Hair follicular keratinocyte (primary cell): ENCODE results near the gene QPCTL. TPM values are rescaled to one million over a fixed set of nuclear protein-coding genes. Genes with fewer than 3 reads are reported as not detected.

Experiments used
- total RNA-seq: library from RNA; depleted of rRNA; stranded (reverse); fragments of >200 nt; gene quantifications from 2 replicates; pipeline ENCODE4 v1.2.3, GENCODE V29; 2015

QPCTL gene
- total RNA-seq, result 30.1 and 35.1 TPM in 2 replicates

DNA sequence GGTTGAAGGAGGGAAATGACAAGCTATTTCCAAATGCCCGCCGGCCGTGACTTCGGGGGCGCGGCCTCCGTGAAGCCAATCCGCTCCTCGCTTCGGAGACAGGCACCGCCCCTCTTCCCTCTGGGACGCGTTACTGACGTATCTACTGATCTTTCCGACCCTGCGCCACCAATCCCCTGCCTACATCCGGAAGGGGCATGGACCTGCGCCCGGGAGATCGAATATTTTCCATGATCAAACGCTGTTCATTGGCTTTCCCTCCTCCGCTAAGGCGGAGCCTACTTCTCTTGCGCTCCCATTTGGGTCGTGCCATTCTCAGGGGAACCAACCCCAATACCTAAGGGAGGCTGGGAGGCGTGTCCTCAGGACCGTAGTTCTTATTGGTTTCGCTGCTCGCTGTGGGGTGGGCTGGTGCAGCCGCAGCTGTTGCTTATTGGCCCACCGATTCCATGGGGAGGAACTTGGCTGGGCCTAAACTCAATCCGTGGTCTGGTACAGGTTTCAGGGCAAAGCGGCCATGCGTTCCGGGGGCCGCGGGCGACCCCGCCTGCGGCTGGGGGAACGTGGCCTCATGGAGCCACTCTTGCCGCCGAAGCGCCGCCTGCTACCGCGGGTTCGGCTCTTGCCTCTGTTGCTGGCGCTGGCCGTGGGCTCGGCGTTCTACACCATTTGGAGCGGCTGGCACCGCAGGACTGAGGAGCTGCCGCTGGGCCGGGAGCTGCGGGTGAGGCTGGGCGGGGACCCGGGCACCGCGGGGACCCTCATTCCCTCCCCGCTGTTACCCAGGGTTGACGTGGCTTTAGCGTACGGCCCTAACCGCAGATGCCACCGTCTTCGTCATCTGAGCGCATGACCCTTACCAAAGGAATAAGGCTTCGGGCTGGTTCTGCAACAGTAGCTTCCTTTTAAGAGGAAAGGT is at the start of gene QPCTL:
QPCTL (plus strand) TSS at position 480 of the 919 bp plus-strand sequence; CDS start at position 518, 38 bp downstream.

DNA sequence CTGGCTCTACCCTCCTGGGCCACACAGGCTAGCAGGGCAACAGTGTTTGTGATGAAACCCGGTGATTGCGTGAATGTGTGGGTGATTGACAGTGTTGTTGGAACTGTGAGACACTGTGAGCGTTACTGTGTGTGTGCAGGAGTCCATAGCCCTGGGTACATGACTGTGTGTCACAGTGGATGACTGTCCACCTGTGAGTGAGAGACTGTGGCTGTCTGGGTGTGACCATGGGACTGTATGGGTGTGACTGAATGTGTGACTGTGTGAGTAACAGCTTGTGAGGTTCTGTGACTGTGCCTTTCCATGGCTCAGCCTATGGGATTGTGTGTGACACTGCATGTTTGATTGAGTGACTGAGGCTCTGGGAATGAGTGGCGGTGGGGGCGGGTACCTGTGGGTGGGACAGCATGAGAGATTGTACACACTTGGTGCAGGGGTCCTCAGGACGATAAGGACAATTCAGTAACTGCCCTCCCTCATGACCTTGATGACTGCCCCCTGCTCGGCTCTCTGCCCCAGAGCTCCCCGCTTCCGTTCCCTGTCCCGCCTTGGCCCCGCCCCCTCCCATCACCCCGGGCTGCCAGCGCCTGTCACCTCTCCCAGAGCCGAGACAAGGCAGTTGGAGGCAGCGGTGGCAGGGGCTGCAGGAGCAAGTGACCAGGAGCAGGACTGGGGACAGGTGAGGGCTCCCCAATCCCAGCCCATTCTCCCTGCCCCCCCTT is 24.7 kb upstream of the QPCTL start, which contains the start of gene GIPR:
GIPR (plus strand) TSS at position 602 of the 722 bp plus-strand sequence. CDS start 1,300 bp downstream, outside the sequence.

DNA sequence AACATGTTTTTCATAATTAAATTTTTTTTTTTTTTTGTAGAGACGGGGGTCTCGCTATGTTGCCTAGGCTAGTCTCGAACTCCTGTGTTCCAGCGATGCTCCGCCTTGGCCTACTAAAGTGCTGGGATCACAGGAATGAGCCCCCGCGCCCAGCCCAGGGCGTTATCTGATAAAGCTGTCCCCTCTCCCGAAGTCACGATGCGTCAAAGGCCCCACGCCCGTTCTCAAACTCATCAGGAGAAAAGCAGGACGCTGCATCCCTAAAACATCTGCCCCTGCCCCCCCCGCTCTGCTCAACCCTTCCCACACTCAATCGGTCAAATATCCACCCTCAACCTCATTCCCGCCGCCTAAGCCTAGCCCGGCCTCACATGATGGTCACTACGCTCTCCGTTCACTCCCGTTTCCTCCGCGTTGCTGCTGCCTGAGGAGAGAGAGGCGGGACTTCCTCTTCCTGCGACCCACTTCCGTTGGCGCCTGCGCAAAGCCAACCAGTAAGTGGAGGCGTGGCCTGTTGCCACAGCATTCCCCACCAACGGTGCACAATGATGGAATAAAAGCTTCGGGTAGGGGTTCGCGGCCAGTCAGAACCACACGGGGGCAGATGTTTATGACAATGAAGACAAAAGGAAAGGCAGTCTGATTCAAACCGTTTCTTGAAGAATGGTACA is 815 bp upstream of the QPCTL start, which contains the start of gene SNRPD2:
SNRPD2 (minus strand) TSS at position 438 of the 671 bp plus-strand sequence; CDS start at position 373, 65 bp downstream.

DNA sequence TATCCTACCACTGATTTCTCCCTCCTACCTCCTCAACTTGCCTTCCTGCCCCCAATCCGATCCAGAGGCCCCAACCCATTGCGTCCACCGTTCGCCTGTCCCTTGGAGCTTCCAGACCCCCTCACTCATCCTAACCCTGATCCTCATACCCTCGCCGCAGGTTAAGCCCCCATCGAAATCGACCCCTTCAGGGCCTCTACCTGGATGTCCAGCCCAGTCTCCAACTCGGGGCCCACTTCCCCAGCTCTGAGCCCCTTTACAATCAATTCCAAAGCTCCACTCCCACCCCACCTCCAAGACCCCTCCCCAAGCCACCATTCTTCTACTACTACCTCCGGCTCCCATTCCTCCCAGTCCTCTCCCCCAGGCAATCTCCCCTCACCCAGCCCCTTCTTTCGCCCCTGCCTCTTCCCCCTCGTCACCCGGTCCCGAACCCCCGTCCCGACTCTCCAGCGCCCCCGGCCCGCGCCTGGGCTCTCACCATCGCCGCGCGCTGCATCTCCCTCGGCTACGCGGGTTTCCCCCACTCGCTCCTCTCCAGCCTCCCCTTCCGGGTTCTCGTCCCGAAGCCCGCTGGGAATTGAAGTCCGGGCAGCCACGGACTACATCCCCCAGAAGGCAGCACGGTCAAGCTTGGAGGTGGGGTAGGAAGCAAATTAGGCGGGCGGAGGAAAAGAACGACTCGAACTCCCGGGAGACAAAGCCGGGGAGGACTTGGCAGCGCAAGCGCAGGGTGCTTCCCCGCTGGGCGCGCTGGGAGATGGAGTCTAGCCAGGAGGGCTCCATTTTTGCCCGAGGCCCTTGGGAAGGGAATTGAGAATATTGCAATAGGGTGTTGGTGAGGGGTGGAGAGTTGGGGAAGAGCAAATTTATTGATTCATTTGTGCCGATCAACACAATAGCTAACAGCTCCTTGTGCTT is 38.2 kb downstream of the QPCTL start, which contains the start of gene FBXO46:
FBXO46 (minus strand) TSS at position 529 of the 921 bp plus-strand sequence. CDS start 17,401 bp downstream, outside the sequence.

DNA sequence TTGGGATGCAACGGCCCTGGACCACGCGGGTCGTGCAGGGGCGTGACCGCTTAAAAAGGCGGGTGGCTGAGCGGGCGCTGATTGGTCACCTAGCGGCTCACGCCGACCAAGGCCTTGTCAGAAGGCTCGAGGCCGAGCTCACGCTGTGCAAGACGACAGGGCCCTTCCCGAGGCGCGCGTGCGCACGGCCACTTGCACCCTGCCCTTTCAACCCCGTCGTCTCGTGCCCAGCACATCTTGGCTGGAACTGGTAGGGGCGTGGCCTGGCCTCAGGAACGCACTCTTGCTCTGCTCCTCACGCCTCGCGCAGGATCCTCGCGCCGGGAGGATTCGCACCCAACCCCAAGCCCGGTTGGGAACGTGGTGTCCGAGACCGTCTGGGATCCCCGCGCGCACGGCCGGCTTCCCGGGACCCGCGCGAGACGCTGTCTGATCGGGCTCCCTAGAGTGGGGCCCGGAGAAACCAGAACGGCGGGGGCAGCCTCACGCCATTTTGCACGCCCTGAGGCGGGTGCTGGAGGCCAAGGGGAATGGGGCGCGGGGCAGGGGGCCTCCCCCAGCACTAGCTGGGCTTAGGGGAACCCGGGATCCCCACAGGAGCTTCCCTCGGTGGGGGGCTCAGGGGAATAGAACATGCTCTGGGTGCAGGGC is 40.8 kb downstream of the QPCTL start, which contains the start of gene MEIOSIN:
MEIOSIN (plus strand) TSS at position 280 of the 651 bp plus-strand sequence. CDS start 1,938 bp downstream, outside the sequence.

Other genes with a start within 250 kb of the QPCTL start
- 6.6 and 7.5 TPM in 2 replicates for gene FOSB, start 224.7 kb upstream of the QPCTL start, total RNA-seq
- gene RTN2, start 195.6 kb upstream of the QPCTL start, total RNA-seq, result 6.7 and 16.6 TPM in 2 replicates
- gene PPM1N, start 194.2 kb upstream of the QPCTL start, total RNA-seq, result 1.9 and 4.1 TPM in 2 replicates
- 153 and 157 TPM in 2 replicates for gene VASP, start 185.2 kb upstream of the QPCTL start, total RNA-seq
- gene OPA3, start 107.9 kb upstream of the QPCTL start, total RNA-seq, result 9.7 and 13.0 TPM in 2 replicates
- gene GPR4, start 90.5 kb upstream of the QPCTL start, total RNA-seq, result not detected in 2 replicates
- 74.6 and 132 TPM in 2 replicates for gene EML2, start 53.3 kb upstream of the QPCTL start, total RNA-seq
- gene GIPR, start 24.4 kb upstream of the QPCTL start, total RNA-seq, result 0.15 and 1.4 TPM in 2 replicates
- 339 and 436 TPM in 2 replicates for gene SNRPD2, start 713 bp upstream of the QPCTL start, total RNA-seq
- 9.1 and 10.7 TPM in 2 replicates for gene FBXO46, start 38.2 kb downstream of the QPCTL start, total RNA-seq
- not detected in 2 replicates for gene MEIOSIN, start 40.8 kb downstream of the QPCTL start, total RNA-seq
- gene SIX5, start 76.6 kb downstream of the QPCTL start, total RNA-seq, result 10.8 and 14.8 TPM in 2 replicates
- 2.1 and 7.1 TPM in 2 replicates for gene DMPK, start 89.8 kb downstream of the QPCTL start, total RNA-seq
- gene DMWD, start 100.2 kb downstream of the QPCTL start, total RNA-seq, result 40.7 and 41.0 TPM in 2 replicates
- not detected in 2 replicates for gene RSPH6A, start 122.6 kb downstream of the QPCTL start, total RNA-seq
- gene SYMPK, start 170.5 kb downstream of the QPCTL start, total RNA-seq, result 28.9 and 29.0 TPM in 2 replicates
- gene FOXA3, start 171.7 kb downstream of the QPCTL start, total RNA-seq, result not detected in 2 replicates
- 17.1 and 26.2 TPM in 2 replicates for gene IRF2BP1, start 193.5 kb downstream of the QPCTL start, total RNA-seq
- 3.2 and 6.8 TPM in 2 replicates for gene MYPOP, start 209.9 kb downstream of the QPCTL start, total RNA-seq
- gene NANOS2, start 222.1 kb downstream of the QPCTL start, total RNA-seq, result not detected in 2 replicates